ENCODE data around the gene CD300E. TPM values are rescaled to one million over a fixed set of nuclear protein-coding genes. Genes with fewer than 3 reads are reported as not detected.
A peak's percentile ranks its signal among the peaks of the same experiment; 100 is the strongest.

CD300E gene
- total and polyA plus RNA-seq, 2 of the 13 experiments (the other 11 are each of a cell fraction or from before 2014, with no cell fraction given) = not detected

DNA sequence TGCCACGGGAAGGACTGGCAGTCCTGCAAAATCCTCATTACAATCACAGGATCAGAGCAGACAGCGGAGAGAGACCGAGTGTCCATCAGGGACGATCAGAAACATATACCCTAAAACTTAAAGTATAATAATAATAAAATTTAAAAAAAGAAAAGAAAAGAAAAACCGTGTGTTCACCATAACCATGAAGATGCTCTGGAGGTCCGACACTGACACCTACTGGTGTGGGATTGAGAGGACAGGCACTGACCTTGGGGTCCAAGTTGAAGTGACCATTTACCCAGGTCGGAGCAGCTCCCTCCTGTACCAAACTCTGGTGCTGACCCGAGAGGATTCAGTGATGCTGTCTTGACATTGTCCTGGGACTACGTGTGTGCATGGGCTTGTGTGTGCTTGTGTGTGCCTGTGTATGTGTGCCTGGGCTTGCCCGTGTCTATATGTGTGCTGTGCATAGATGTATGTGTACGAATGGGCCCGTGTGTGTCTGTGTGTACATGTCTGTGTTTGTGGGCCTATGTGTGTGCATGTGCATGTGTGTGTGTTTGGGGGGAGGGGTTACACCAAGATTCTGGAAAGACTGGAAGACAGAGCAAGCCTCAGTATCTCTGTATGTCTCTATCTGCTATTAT is 21.5 kb downstream of the CD300E start:
- WGBS (ENCODE audit: low lambda C conversion rate) = 6% methylated on average over 11 of the region's 12 CpGs
- FAIRE-seq = peak; percentile 94
- intact Hi-C loops (cut with micrococcal nuclease; ENCODE audit: unreplicated experiment) = no loop called here

More for the DNA sequence above, 21.5 kb downstream of the CD300E start:
- H3K9ac ChIP-seq (ENCODE audit: insufficient read depth, low read depth, low read length) = no peak overlapping the region
- peak; percentile 60 for DNase-seq (ENCODE audit: low spot score)
- H4K20me1 ChIP-seq (ENCODE audit: insufficient read depth, low read length) = peaks cover 3% of the 10 kb centered on the region; the same call in 1 of the 2 replicates
- in situ Hi-C loops (cut with HindIII; ENCODE audit: extremely low pct_ligation_motif_present, low pct_unique_long_range_greater_than_20kb) = no loop called here
- H3K27me3 ChIP-seq (ENCODE audit: control insufficient read depth in 1 of 2, insufficient read depth in 2 of 2, low read length in 2 of 2) = peaks cover 8 to 56% of the 10 kb centered on the region in 2 experiments
- BruUV-seq (replicated peaks) = no TSS peak
- no peak overlapping the region for H3K4me2 ChIP-seq (ENCODE audit: low read depth, low read length)
- TF ChIP-seq, protein P1, sequence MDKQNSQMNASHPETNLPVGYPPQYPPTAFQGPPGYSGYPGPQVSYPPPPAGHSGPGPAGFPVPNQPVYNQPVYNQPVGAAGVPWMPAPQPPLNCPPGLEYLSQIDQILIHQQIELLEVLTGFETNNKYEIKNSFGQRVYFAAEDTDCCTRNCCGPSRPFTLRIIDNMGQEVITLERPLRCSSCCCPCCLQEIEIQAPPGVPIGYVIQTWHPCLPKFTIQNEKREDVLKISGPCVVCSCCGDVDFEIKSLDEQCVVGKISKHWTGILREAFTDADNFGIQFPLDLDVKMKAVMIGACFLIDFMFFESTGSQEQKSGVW (CRISPR knock-in tag; IDR thresholded peaks at IDR 0.05; ENCODE audit: borderline replicate concordance) = no peak
- peak; percentile 80; the same call in 1 of the 2 replicates for TF ChIP-seq EZH2 (conservative IDR thresholded peaks at IDR 0.05; ENCODE audit: low read depth, low read length)
- peak; percentile 56; the same call in 1 of the 2 replicates for TF ChIP-seq SMC3 (IDR thresholded peaks at IDR 0.05; ENCODE audit: low read length)
- TF ChIP-seq STAG1 (CRISPR knock-in tag; IDR thresholded peaks at IDR 0.05) = peak; percentile 71
- 0 out of 2 replicates have a peak, but pooled peaks have one; percentile 27 for TF ChIP-seq RAD21 (CRISPR knock-in tag; IDR thresholded peaks at IDR 0.05)
- TF ChIP-seq, protein P2, sequence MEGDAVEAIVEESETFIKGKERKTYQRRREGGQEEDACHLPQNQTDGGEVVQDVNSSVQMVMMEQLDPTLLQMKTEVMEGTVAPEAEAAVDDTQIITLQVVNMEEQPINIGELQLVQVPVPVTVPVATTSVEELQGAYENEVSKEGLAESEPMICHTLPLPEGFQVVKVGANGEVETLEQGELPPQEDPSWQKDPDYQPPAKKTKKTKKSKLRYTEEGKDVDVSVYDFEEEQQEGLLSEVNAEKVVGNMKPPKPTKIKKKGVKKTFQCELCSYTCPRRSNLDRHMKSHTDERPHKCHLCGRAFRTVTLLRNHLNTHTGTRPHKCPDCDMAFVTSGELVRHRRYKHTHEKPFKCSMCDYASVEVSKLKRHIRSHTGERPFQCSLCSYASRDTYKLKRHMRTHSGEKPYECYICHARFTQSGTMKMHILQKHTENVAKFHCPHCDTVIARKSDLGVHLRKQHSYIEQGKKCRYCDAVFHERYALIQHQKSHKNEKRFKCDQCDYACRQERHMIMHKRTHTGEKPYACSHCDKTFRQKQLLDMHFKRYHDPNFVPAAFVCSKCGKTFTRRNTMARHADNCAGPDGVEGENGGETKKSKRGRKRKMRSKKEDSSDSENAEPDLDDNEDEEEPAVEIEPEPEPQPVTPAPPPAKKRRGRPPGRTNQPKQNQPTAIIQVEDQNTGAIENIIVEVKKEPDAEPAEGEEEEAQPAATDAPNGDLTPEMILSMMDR (CRISPR knock-in tag; IDR thresholded peaks at IDR 0.05) = peak; percentile 70
- no peak for TF ChIP-seq ZNF660 (CRISPR knock-in tag; IDR thresholded peaks at IDR 0.05; ENCODE audit: borderline replicate concordance, low read depth)
- 0 out of 2 replicates have a peak, but pooled peaks have one; percentile 30 for TF ChIP-seq KDM2A (CRISPR knock-in tag; IDR thresholded peaks at IDR 0.05; ENCODE audit: borderline replicate concordance, low read depth)
- TF ChIP-seq RFX5 (IDR thresholded peaks at IDR 0.05; ENCODE audit: low read depth, low read length) = no peak
- no peak overlapping the region for H3K27ac ChIP-seq (ENCODE audit: extremely low read length, insufficient read depth, low read length)
- H2AFZ ChIP-seq (ENCODE audit: low read length) = no peak overlapping the region
- no peaks in the 10 kb centered on the region for H3K79me2 ChIP-seq (ENCODE audit: insufficient read depth, low read length)
- CTCF ChIA-PET (ENCODE audit: low intra/inter-chr PET ratio, low total read pairs) = interaction anchor here (1.1 to 1.3 kb wide), 2 partner anchors 222 to 234 kb away, joined by 3 to 8 read pairs; no protein-coding TSS in a partner anchor
- no peaks in the 10 kb centered on the region for H3K9me3 ChIP-seq (ENCODE audit: low read length)
- H3K36me3 ChIP-seq (replicated peaks in 1 of 2; ENCODE audit: control insufficient read depth in 1 of 2, insufficient read depth in 2 of 2, low read length in 2 of 2) = no peaks in the 10 kb centered on the region
- POLR2A ChIA-PET = no interaction called here
- ATAC-seq = peak; percentile 82
- H3K4me3 ChIP-seq (replicated peaks in 1 of 3; ENCODE audit: insufficient read depth in 1 of 3, low read depth in 2 of 3, low read length in 3 of 3) = no peak overlapping the region
- no peaks in the 10 kb centered on the region for H3K4me1 ChIP-seq (ENCODE audit: insufficient read depth, low read length)

Data from HepG2 (cell line).